Central memory CD4-positive, alpha-beta T cell (primary cell): ENCODE measurements around the gene CFAP97.
"Not testable (repeated sequence)": the region's sequence is repeated elsewhere in the genome, so short reads cannot be mapped to it uniquely, and the experiment has no call there.

Experiments used
- DNase-seq: peaks from one replicate; pipeline ENCODE4 v3.0.0; 2022
- total RNA-seq, 3 experiments: gene quantifications; one replicate each; lab custom pipeline; 2026; lab: John Stamatoyannopoulos, UW

Gene CFAP97
- total RNA-seq = 71.4 to 144 (median 124) reads per million in 3 experiments

DNA sequence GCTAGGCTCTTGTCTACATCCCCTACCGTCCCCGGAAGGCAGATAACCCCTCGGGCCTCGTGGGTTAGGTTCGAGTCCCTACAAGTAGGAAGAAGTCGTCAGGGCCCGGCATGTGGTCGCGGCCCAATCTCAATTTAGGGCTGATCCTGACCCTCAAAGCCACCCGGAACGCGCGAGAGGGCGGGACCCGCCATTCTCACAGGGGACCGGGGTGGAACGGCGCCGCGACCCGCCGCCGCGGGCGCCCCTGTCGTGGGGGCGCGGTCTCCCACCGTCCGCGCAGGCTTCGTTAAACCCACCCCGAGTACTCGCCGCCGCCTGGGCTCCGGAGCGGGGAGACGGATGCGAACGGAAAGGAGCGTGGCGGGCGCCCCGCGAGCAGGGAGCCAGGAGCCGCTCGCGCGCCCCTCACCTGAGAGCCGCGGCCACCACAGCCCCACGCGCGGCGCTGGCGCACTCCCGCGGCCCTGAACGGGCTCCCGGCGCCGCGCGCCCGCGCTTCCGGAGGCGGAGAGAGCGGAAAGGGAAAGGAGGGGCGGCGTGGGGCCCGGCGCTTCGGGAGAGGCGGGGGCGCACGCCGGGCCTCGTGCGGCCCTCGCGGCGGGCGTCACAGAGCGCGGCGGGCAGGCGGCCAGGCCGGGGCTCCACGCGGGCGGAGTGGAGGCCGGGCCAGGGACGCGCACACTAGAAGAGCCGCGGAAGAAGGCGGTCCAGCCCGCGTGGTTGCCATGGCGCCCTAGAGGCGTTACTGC lies at the start of gene CFAP97:
CFAP97 (minus strand) TSS at position 515 of the 752 bp plus-strand sequence. CDS start 12,804 bp downstream, outside the sequence.
- peak; percentile 90 for DNase-seq

DNA sequence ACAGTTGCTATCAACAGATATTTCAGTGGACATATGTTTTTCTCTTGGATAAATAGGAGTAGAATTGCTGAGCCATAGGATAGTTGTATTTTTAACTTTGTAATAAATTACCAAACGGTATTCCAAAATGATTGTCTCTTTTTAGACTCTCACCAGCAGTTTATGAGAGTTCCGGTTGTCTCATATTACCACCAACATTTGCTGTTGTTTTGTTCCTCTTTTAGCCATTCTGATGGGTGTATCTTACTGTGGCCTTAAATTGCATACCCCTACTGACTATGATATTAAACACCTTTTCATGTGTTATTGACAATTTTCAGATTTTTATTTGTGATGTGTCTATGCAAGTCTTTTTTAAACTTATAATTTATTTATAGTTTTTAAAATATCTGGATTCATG lies 45.3 kb upstream of the CFAP97 start:
- no peak for DNase-seq

DNA sequence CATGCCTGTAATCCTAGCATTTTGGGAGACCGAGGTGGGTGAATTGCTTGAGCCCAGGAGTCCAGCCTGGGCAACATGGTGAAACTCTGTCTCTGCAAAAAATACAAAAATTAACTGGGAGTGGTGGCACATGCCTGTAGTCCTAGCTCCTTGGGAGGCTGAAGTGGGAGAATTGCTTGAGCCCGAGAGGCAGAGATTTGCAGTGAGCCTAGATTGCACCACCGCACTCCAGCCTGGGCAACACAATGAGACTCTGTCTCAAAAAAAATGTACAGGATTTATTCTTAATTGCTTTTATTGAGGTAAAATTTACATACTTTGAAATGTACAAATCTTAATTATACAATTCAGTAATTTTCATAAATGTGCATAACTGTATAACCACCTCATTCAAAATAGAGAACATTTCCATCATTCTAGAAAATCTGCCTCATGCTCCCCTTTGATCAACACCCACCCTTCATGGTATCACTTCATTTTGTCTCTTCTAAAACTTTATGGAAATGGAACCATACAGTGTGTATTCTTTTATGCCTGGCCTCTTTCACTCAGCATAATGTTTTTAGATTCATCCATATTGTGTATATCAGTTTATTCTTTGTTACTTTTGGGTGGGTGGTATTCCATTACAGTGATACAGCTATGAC lies 44.7 kb upstream of the CFAP97 start:
- no peak for DNase-seq

DNA sequence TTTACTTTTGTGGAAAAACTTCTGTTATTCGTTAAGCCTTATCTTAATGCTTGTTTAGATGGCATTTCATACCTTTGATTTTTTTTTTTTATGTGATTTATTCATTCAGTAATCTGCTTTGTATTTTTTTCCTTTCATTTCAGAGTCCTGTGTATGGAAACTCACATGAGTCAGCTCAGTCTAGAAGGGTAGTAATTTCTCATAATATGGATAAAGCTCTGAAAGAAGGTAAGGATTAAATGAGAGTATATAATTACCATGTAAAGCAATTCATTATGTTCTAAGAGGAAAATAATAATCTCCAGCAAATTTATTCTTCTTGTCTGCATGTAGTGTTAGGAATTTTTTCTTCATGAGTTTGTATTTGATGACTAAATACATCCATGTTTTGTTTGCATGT lies 43.4 kb upstream of the CFAP97 start:
- no peak for DNase-seq

DNA sequence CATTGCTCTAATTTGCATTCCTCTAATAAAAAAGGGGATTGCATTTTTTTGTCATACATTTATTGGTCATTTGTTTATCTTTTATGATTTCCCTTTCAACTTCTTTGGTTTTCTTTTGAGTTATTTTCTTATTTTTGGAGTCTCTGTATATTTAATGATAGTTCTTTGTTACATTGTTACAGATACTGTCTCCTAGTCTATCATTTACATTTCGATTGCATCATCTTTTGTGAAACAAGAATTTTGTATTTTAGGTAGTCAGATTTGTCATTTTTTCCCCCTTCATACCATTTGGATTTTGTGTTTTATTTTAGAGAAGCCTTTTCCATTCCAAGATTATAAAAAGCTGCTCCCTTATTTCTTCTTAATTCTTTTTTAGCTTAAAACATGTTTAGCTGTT lies 42.7 kb upstream of the CFAP97 start:
- no peak for DNase-seq

DNA sequence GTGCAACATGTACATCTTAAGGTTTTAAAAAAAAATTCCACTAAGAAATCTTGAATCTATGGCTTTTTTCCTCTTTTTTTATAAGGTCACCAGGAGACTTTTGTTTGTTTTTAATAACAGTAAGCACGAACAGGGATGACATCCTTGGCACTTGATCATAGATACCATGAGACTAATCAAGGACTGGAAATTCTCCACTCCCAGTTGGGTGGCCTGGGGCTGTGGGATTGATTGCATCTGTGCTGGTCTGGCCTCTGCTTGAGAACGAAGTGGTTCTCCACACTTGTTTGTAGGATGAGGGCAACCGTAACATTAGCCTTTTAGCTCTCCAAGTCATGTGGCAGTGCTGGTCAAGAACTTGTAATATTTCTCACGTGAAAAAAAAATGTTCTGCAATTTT lies 41.0 kb upstream of the CFAP97 start:
- DNase-seq = no peak

DNA sequence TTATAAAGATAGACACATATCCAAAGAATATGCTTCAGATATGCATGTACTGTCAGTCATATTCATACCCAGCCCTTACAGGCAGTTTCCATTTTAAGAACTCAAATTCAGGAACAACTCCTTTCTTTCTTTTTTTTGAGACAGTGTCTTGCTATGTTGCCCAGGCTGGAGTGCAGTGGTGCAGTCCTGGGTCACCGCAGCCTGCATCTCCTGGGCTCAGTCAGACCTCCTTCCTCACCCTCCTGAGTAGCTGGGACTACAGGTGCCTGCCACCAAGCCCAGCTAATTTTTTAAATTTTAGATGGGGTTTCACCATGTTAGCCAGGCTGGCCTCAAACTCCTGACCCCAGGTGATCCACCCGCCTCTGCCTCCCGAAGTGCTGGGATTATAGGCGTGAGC lies 40.1 kb upstream of the CFAP97 start:
- DNase-seq = no peak

DNA sequence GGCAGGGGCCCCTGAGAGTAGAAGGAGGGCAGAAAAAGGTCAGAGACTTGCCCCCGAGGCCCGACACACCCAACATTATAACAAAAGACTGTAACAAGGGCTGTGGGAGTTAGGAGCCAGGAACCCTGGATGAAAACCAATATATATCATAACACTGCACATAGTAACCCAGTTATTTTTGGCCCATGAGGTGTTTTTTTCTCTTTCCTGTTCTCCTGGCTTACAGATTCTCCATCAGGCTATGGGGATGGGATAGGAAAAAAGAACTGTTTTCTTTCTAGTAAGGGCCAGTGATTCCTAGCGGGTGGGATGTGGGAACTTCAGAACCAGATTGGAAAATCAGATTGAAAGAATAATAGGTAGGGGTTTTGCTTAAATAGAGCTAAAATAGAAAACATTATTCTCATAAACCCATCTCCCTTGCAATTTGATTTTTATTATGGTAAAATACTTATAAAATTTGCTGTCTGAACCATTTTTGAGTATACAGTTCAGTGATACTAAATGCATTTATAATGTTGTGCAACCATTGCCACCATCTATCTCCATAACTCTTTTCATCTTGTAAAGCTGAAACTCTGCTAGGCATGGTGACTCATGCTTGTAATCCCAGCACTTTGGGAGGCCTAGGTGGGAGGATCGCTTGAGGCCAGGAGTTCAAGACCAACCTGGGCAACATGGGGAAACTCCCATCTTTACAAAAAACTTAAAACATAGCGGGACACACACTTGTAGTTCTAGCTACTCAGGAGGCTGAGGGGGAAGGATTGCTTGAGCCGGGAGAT lies 39.1 kb upstream of the CFAP97 start:
- no peak for DNase-seq

DNA sequence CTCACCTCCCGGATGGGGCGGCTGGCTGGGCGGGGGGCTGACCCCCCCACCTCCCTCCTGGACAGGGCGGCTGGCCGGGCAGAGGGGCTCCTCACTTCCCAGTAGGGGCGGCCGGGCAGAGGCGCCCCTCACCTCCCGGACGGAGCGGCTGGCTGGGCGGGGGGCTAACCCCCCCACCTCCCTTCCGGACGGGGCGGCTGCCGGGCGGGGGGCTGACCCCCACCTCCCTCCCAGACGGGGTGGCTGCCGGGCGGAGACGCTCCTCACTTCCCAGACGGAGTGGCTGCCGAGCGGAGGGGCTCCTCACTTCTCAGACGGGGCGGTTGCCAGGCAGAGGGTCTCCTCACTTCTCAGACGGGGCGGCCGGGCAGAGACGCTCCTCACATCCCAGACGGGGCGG lies 36.7 kb upstream of the CFAP97 start:
- DNase-seq = not testable (repeated sequence)

DNA sequence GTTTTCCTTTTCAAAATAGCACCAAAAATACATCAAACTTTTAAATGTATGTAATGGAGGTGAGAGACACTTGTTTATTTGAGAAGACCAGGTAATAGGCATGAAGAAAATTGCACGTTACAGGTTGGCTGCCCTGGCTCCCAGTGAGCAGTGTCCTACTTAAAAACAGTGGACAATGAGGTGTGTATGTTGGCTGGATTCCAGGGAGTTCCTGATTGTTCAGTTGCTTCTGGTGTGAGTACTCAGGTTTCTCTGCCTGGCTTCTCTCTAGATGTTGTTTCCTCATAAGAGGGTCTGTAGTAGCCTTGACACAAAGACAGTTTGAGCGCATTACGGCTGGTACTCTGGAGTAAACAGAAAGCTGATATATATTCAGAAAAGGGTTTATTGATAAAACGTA lies 35.0 kb upstream of the CFAP97 start:
- DNase-seq = no peak

DNA sequence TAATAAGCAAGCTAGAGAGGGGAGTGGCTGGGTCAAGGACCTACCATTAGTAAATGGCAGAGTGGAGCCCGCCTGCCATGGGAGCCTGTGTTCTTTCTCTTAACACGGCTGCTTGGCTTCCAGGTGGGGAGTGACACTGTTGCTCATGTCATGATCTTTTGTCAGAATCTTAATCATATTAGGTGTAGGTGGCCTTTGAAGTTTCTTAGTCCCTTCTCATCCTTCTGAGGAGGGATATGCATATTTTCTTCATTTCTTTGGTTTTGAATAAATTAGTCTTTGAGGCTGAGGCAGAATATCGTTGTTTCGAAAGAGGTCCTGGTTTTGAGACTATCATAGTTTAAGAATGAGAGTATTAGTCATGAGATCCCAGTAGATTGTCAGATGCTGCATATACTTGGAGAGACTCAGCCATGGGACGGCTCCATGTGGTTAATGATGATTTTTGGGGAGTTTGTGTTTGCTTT lies 34.4 kb upstream of the CFAP97 start:
- DNase-seq = no peak

DNA sequence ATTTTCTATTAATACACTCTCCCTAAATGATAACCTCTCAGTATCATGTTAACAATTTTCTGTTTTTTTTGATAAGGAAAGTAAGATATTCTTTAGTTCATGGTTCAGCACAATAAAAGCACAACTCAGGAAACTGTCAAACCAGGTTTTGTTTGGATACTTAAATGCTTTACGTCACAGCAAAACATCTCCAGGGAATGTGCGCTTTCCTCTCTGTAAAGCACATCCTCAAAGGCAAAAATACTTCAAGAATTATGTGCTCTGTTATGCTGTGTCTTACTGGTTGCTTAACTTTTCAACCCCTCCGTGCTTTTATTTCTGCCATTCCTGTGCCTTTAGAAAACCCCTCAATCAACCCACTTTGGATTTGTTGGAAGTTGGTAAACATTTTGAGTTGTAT lies 33.4 kb upstream of the CFAP97 start:
- DNase-seq = no peak

DNA sequence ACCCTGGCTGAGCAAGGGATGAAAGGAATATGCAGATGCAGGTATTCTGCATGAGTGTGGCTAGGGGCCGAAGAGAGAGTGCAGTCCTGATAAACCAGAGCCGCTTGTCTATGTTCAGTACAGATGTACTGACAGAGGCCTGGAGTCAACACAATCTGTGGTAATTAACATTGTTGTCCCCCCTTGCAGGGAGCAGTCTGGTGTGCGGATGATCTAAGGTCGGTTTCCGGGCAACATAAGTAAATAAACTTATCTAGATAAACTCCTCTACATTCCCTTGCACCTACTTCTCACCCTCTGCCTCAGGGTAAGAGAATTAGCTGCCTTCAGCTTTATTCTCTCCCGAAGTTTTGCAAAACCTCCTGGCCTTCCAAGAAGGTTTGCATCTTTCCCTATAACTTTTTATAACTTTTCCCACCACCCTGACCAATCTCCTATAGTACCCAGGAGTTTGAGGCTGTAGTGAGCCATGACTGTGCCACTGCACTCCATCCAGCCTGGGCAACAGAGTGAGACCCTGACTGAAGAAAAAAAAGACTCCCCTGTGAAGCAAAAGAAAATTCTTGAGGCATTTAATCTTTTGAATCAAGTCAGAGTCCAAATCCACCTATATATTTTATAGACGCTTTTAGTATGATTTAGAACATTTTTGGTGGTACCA lies 32.2 kb upstream of the CFAP97 start:
- DNase-seq = peak; percentile 7

DNA sequence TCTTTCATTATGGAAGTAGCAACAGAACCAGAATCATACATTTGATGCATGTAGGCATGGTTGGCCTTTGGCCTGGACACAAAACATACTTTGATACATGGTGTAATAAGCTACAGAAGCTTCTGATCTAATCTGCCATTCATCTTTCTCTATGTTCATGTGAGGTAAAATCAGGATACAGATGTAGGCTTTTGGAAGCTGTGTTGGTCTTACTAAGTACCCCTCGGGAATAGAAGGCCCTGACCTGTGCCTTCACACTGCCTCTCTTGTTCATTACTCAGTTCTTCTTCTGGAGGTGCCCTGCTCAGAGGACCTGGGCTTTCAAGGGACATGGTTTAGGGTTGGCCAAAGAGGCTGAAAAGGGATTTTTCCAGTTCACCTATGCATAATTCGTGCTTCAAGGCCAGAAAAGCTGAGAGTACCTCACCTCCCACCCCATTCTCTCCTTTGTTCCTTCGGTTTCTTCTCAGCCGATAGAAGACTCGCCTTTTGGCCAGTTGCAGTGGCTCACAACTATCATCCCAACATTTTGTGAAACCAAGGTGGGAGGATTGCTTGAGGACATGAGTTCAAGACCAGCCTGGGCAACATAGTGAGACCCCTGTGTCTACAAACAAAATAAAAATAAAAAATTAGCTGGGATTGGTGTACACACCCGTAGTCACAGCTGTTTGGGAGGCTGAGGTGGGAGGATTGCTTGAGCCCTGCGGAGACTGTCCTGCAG lies 31.5 kb upstream of the CFAP97 start:
- no peak for DNase-seq

DNA sequence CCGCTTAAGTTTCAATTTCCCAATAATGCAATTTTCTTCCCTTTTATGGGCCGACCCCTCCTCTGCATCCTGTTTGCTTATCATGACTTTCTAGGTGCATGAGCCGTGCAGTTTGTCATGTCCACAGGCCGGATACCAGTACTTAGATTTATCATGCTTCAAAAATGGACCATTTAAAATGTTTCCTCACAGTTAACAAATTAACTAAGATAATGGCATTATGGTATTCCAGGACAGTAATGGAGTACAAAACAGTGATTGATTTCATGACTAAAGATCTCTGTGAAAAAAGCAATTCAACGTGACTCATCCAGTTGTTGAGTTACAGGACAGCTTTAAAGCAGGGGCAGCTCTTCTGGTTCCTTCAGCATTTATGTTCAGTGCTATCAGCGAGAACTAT lies 28.6 kb upstream of the CFAP97 start:
- no peak for DNase-seq

DNA sequence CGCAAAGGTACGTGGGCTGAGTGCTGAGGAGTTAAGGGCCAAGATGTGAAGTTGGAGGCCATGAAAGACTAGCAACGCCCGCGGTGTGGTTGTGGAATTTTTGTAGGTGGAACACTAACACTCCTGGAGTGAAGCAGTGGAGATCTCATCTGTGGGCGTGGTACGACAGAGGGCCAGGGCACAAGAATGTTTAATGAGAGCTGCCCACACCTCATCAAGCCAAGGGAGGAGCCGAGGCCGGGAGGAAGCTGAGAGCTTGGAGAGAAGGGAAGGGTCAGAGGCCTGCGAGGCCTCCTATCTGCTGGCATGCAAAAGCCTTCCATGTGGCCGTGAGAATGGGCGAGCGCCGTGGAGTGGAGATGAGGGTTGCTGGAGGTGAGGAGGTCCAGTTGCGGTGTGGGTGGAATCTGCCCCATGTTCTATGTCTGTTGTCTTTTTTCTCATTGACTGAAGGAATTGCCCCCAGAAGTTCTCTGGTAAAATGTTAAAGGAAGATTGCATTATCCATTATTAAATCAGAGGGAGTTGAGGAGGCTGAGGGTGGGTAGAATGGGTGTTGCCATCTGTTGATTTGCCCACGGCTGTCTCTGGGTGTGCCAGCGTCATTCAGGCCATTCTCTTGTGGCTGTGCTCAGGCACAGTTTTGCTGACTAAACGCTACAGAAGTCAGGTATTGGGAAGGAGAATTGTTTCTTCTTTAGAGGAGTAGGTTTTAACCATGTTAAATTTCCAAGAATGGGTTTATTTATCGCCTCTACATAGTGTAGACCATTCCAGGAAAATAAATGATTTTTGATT lies 25.4 kb upstream of the CFAP97 start:
- DNase-seq = no peak

DNA sequence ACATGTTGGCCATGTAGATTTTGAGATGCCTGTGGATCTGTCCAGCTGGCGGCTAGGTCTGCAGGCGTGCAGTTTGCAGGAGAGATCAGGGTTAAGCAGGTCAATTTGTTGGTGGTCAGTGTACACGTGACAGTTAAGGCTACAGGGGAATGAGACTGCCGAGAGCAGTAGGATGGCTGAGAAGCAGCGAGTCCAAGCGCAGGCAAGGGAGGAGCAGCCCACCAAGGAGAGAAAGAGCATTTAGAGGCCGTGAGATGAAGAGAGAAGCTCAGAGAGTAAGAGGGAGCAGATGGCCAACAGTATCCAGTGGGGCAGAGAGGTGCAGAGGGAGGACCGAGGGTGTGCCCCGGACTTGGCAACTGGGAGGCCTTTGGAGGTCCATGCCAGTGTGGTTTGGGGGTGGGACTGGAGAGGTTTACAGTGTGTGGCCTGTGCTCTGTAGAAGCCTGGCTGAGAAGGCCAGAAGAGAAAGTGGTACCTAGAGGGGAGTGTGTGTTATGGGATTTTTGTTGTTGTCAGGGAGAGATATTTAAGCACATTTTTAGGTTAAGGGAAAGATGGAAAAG lies 24.0 kb upstream of the CFAP97 start:
- DNase-seq = no peak

DNA sequence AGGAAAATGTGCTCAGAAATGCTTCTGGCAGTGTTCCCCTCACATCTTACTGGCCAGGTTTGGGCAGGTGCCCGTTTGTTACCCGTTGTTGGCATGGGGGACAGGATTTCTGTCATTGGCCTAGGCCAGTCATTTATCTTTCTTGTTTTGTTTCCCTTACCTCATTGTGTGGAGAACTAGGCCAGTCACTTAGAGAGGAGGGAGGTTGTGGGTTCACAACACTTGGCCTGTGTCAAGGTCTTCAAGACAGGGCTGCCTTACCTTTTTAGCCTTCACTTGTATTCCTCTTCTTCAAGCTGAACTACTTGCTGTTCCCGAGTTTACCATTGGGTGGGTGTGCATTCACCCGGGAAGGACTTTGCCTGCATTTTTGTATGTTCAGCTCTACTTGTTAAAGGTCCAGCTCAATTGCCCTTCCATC lies 23.3 kb upstream of the CFAP97 start:
- DNase-seq = no peak

DNA sequence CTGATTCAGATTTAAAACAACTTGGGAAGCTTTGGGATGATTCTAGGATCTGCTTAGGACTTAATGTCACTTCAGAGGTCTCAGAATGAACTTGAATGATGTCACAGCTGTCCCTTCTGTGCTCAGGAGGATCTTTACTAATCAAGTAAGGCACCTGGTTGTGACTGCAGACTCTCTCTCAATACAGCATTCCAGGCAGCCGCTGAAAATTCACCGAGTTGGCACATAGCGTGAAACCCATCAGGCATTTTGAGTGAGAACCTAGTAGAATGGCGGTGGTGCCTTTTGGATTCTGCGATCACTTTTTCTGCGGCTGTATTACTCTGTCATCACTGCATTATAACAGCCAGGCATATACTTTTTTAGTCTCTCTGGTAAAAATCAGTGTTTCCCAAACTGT lies 22.1 kb upstream of the CFAP97 start:
- DNase-seq = no peak

DNA sequence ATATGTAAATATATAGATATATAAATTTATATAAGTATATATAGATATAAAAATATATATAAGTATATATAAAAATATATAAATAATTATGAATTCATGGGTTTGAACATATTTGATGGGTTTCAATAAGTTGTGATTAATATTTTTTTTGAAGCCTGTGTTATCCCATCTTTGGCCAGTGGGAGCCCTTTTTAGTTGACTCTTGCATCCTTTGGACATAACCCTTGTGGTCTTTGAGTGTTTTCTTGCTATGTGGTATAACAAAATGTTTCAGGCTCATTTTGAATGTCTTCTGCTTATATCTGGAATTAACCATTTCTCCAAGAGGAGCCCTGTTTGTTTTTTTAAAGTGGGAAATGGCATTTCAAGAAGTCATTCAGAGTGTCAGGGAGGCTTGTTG lies 20.8 kb upstream of the CFAP97 start:
- no peak for DNase-seq

DNA sequence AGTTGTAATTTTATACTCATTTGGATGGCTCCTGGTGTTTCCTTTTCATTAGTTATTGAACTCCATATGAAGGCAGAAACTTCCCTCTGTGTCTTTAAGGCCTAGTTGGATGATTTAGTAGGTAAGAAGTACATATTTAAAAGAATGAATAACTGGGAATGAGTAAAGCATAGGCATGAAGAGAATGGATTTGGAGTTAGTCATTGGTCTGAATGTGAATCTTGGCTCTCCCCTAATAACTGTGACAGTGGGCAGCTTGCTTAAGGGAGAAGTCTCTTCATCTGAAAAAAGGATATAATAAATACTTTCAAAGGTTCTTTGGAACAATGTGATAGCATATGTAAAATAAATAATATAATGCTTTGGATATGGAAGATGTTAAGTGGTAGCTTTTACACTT lies 18.8 kb upstream of the CFAP97 start:
- DNase-seq = no peak
